Cardiac fibroblast (primary cell): ENCODE measurements around the gene C5orf58.

Experiments used
- DNase-seq, 2 donors: peaks; one replicate each; pipeline versions ENCODE4 v3.0.0 to v3.0.0-alpha.2; 2010; ENCODE audit warnings: low read depth in 2 of 2
- H3K4me3 ChIP-seq, 2 donors: replicated peaks in 1 of 2; 1 replicate in 1 of 2; 2 replicates in 1 of 2; pipeline ENCODE4 v1.5.1; 2011; ENCODE audit warnings: low read depth in 2 of 2, low read length in 2 of 2, mild to moderate bottlenecking in 2 of 2, moderate library complexity in 1 of 2
- TF ChIP-seq, protein P1 (sequence below): IDR thresholded peaks from one replicate; pipeline ENCODE4 v1.5.1; 2011; ENCODE audit warnings: low read depth, mild to moderate bottlenecking, low read length, inconsistent platforms

The C5orf58 gene

DNA sequence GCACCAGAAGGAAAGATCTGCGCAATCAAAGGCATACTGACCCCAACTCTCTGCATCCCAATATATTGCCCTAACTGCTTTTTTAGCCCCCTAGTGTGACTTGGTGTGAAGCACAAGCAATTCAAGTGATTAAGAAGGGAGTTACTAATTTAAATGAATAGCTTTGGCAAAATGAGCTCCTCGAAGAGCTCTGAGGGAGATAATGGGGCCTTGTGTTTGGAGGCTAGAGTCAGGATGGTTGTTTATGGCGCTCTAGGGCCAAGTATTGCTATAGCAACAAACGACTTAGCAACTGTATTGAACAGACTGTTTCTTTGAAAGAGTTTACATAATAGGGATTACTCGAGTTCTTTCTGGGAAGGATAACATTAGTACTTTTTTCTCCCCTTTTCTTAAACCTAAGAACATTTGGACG is 11.5 kb upstream of the C5orf58 start:
- TF ChIP-seq, protein P1, sequence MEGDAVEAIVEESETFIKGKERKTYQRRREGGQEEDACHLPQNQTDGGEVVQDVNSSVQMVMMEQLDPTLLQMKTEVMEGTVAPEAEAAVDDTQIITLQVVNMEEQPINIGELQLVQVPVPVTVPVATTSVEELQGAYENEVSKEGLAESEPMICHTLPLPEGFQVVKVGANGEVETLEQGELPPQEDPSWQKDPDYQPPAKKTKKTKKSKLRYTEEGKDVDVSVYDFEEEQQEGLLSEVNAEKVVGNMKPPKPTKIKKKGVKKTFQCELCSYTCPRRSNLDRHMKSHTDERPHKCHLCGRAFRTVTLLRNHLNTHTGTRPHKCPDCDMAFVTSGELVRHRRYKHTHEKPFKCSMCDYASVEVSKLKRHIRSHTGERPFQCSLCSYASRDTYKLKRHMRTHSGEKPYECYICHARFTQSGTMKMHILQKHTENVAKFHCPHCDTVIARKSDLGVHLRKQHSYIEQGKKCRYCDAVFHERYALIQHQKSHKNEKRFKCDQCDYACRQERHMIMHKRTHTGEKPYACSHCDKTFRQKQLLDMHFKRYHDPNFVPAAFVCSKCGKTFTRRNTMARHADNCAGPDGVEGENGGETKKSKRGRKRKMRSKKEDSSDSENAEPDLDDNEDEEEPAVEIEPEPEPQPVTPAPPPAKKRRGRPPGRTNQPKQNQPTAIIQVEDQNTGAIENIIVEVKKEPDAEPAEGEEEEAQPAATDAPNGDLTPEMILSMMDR, result peak; percentile 5
- DNase-seq, result peak; percentile 28 to 41
- no peak overlapping the region for H3K4me3 ChIP-seq

- H3K4me3 ChIP-seq, result no peak overlapping the region
- peak in 1 of 2 donors; percentile 69 for DNase-seq
- TF ChIP-seq, protein P1, result no peak
Measured at GRCh38 chr5:170223360-170223759, 9.4 kb upstream of the C5orf58 start.

GRCh38 chr5:170223906-170224305 is 8.9 kb upstream of the C5orf58 start:
- TF ChIP-seq, protein P1, result no peak
- peak in 1 of 2 donors; percentile 18 for DNase-seq
- no peak overlapping the region for H3K4me3 ChIP-seq

GRCh38 chr5:170225326-170226128 is 7.3 kb upstream of the C5orf58 start:
- TF ChIP-seq, protein P1, result peak; percentile 72
- DNase-seq, result peak; percentile 72 to 80
- H3K4me3 ChIP-seq, result no peak overlapping the region

DNA sequence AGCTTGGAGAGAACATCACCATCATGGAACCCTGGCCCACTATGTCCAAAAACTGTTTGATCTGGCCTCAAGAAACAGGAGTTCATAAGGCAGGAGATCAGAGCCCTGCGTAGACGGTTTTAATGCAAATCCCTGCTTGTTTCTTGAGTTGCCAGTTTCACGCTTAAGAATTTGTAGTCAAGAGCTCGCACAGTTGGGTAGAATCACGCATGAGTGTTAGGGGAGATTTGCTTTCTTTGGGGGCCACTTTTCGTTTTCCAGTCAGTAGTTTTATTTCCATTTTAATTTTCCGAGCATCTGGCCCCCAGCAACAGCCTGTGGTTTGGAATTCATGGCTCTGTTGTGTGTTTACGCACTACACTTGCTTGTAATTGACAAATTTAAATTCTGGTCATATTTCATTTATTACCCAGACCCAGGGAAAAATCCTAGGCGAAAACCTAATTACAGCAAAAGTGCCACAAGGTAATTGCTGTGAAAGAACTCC is 6.6 kb upstream of the C5orf58 start:
- H3K4me3 ChIP-seq, result no peak overlapping the region
- DNase-seq, result no peak
- TF ChIP-seq, protein P1, result no peak

GRCh38 chr5:170226661-170227060 is 6.1 kb upstream of the C5orf58 start:
- no peak for DNase-seq
- no peak overlapping the region for H3K4me3 ChIP-seq
- TF ChIP-seq, protein P1, result no peak
